HEK293T (cell line): ENCODE measurements around the gene ICA1.

Source experiments
- ARNT ChIP-seq: fragments of 450-650 bp; IDR thresholded peaks from 2 replicates; pipeline ENCODE4 v1.6.1; 2017; ENCODE audit warnings: mild to moderate bottlenecking
- BHLHE40 ChIP-seq: fragments of 450-650 bp; IDR thresholded peaks from 2 replicates; pipeline ENCODE4 v1.6.1; 2016; ENCODE audit warnings: mild to moderate bottlenecking, moderate library complexity, borderline replicate concordance
- ELF4 ChIP-seq: fragments of 450-650 bp; IDR thresholded peaks from 2 replicates; pipeline ENCODE4 v1.6.1; 2017; ENCODE audit warnings: antibody characterized with exemption
- FOXA1 ChIP-seq: fragments of 450-650 bp; IDR thresholded peaks from 2 replicates; pipeline ENCODE4 v1.6.1; 2016; ENCODE audit warnings: mild to moderate bottlenecking
- FOXK2 ChIP-seq: fragments of 450-650 bp; IDR thresholded peaks from 2 replicates; pipeline ENCODE4 v1.6.1; 2016; ENCODE audit warnings: mild to moderate bottlenecking
- FOXM1 ChIP-seq: fragments of 450-650 bp; IDR thresholded peaks from 2 replicates; pipeline ENCODE4 v1.6.1; 2017; ENCODE audit warnings: mild to moderate bottlenecking, borderline replicate concordance
- HDGF ChIP-seq: fragments of 450-650 bp; IDR thresholded peaks from 2 replicates; pipeline ENCODE4 v1.6.1; 2017; ENCODE audit warnings: antibody characterized with exemption, borderline replicate concordance
- L3MBTL2 ChIP-seq: fragments of 450-650 bp; conservative IDR thresholded peaks from 2 replicates; pipeline ENCODE4 v1.6.1; 2016; ENCODE audit warnings: mild to moderate bottlenecking
- LEF1 ChIP-seq: fragments of 450-650 bp; IDR thresholded peaks from 2 replicates; pipeline ENCODE4 v1.6.1; 2017; ENCODE audit warnings: mild to moderate bottlenecking, borderline replicate concordance
- SP1 ChIP-seq: fragments of 450-650 bp; IDR thresholded peaks from 2 replicates; pipeline ENCODE4 v1.6.1; 2017
- SUZ12 ChIP-seq: fragments of 450-650 bp; IDR thresholded peaks from 2 replicates; pipeline ENCODE4 v1.6.1; 2016; ENCODE audit warnings: mild to moderate bottlenecking
- TARDBP ChIP-seq: fragments of 450-650 bp; IDR thresholded peaks from 2 replicates; pipeline ENCODE4 v1.6.1; 2016
- TF ChIP-seq, protein P1 (sequence below): fragments of 450-650 bp; IDR thresholded peaks from 2 replicates; pipeline ENCODE4 v1.6.1; 2016

DNA sequence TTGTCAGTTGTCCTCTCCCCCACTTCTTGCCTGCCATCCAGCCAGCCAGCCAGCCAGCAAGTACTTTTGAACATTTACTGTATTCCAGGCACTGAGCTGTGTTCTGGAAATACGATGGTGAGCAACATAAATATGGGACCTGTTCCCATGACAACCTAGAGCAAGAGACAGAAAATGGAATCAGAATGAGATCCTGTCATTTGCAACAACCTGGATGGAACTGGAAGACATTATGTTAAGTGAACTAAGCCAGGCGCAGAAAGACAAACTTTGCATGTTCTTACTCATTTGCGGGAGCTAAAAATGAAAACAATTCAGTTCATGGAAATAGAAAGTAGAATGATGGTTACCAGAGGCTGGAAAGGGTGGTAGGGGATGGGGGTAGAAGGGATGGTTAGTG is 140.7 kb downstream of the ICA1 start:
- TF ChIP-seq FOXK2 (no peak), FOXM1 (no peak), SP1 (no peak), ELF4 (no peak), HDGF (no peak), SUZ12 (no peak), L3MBTL2 (no peak), BHLHE40 (no peak), ARNT (no peak), FOXA1 (no peak), LEF1 (no peak), TARDBP (no peak)
- TF ChIP-seq, protein P1, sequence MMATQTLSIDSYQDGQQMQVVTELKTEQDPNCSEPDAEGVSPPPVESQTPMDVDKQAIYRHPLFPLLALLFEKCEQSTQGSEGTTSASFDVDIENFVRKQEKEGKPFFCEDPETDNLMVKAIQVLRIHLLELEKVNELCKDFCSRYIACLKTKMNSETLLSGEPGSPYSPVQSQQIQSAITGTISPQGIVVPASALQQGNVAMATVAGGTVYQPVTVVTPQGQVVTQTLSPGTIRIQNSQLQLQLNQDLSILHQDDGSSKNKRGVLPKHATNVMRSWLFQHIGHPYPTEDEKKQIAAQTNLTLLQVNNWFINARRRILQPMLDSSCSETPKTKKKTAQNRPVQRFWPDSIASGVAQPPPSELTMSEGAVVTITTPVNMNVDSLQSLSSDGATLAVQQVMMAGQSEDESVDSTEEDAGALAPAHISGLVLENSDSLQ = no peak
